GM12878 (cell line): ENCODE data around the gene ETV6. TPM values are rescaled to one million over a fixed set of nuclear protein-coding genes. Genes with fewer than 3 reads are reported as not detected.

Experiments
- ATAC-seq: fragments of 200-7000 bp; cut with Tn5 transposase; 3 replicates; pipeline ENCODE4 v1.9.1; 2020; ENCODE audit warnings: mild to moderate bottlenecking, moderate library complexity
- BruUV-seq: library from RNA; stranded (reverse); fragments of 400-500 nt; replicated peaks from 2 replicates; lab custom pipeline; 2021; lab: Mats Ljungman, UMichigan
- CTCF ChIA-PET: fragments of 300-600 bp; sonication (Branson Sonifier 250); formaldehyde crosslinking; extraction: SDS; loops from one replicate; lab custom pipeline; 2021; ENCODE audit warnings: inconsistent platforms; lab: Yijun Ruan, JAX
- POLR2A ChIA-PET: fragments of 350-600 bp; formaldehyde crosslinking; extraction: SDS; loops from one replicate; lab custom pipeline; 2021; ENCODE audit warnings: inconsistent platforms; lab: Charles Lee
- RAD21 ChIA-PET: fragments of 300-600 bp; sonication (Branson Sonifier 250); formaldehyde crosslinking; loops from one replicate; lab custom pipeline; 2023; ENCODE audit warnings: antibody characterized with exemption; ENCODE audit not compliant: unreplicated experiment; lab: Charles Lee
- SMC1A ChIA-PET: fragments of 300-600 bp; sonication (Branson Sonifier 250); formaldehyde crosslinking; loops from one replicate; lab custom pipeline; 2023; ENCODE audit not compliant: unreplicated experiment, uncharacterized antibody; lab: Charles Lee
- DNase-seq: peaks from one replicate; pipeline ENCODE4 v3.0.0-alpha.2; 2011; ENCODE audit warnings: low read depth, low spot score
- FAIRE-seq: peaks from 3 replicates; lab custom pipeline; 2011; peaks lifted over from hg19 to GRCh38; lab: Jason Lieb, UNC
- H2AFZ ChIP-seq: 2 replicates; pipeline ENCODE4 v1.6.0; 2011; ENCODE audit warnings: low read depth, low read length, control low read depth; ENCODE audit not compliant: control insufficient read depth
- H3K27ac ChIP-seq: 2 replicates; pipeline ENCODE4 v1.5.1; 2011; ENCODE audit warnings: control low read depth; ENCODE audit not compliant: control insufficient read depth, insufficient read depth
- H3K27me3 ChIP-seq, 2 experiments: replicated peaks in 1 of 2; 2 replicates each; pipeline versions ENCODE4 v1.6.0 to v1.6.1; 2011; ENCODE audit warnings: low read length in 1 of 2; ENCODE audit not compliant: control insufficient read depth in 2 of 2, insufficient read depth in 2 of 2
- H3K36me3 ChIP-seq, 2 experiments: 2 replicates each; pipeline ENCODE4 v1.5.1; 2011; ENCODE audit warnings: low read length in 1 of 2; ENCODE audit not compliant: control insufficient read depth in 2 of 2, insufficient read depth in 2 of 2
- H3K4me1 ChIP-seq: 2 replicates; pipeline ENCODE4 v1.6.1; 2011; ENCODE audit warnings: mild to moderate bottlenecking, low read length, moderate library complexity, mixed read lengths; ENCODE audit not compliant: control insufficient read depth, insufficient read depth
- H3K4me2 ChIP-seq: 2 replicates; pipeline ENCODE4 v1.6.0; 2011; ENCODE audit warnings: control low read depth; ENCODE audit not compliant: control insufficient read depth, insufficient read depth
- H3K4me3 ChIP-seq: fragments of 200-600 bp; sonication (generic); 2 replicates; pipeline ENCODE4 v1.5.1; 2016
- H3K79me2 ChIP-seq: 2 replicates; pipeline ENCODE4 v1.6.0; 2011; ENCODE audit warnings: low read length; ENCODE audit not compliant: control insufficient read depth, insufficient read depth
- H3K9ac ChIP-seq: 2 replicates; pipeline ENCODE4 v1.8.0; 2011; ENCODE audit warnings: low read length, control low read depth, mixed read lengths; ENCODE audit not compliant: control insufficient read depth, insufficient read depth
- H3K9me3 ChIP-seq: replicated peaks from 3 replicates; pipeline ENCODE4 v1.5.1; 2011; ENCODE audit warnings: mild to moderate bottlenecking, low read length; ENCODE audit not compliant: control insufficient read depth, insufficient read depth
- H4K20me1 ChIP-seq: 2 replicates; pipeline ENCODE4 v1.6.0; 2011; ENCODE audit not compliant: control insufficient read depth, insufficient read depth
- BMI1 ChIP-seq: fragments of 450-650 bp; IDR thresholded peaks from 2 replicates; pipeline ENCODE4 v1.6.1; 2016; ENCODE audit warnings: mild to moderate bottlenecking, moderate library complexity, borderline replicate concordance
- BRCA1 ChIP-seq: IDR thresholded peaks from 2 replicates; pipeline ENCODE4 v1.6.1; 2011; ENCODE audit warnings: low read depth, low read length, improper control_type of control experiment
- IRF4 ChIP-seq: IDR thresholded peaks from 2 replicates; pipeline ENCODE4 v1.6.1; 2011; ENCODE audit warnings: low read depth, low read length
- RFX5 ChIP-seq: IDR thresholded peaks from 2 replicates; pipeline ENCODE4 v1.6.1; 2011; ENCODE audit warnings: low read depth, low read length, improper control_type of control experiment
- SP1 ChIP-seq: IDR thresholded peaks from one replicate; pipeline ENCODE4 v1.6.1; 2011; ENCODE audit warnings: low read depth, low read length
- SREBF2 ChIP-seq: IDR thresholded peaks from 2 replicates; pipeline ENCODE4 v1.6.1; 2012; ENCODE audit warnings: mild to moderate bottlenecking, low read length
- YY1 ChIP-seq: IDR thresholded peaks from 2 replicates; pipeline ENCODE4 v1.6.1; 2011; ENCODE audit warnings: low read depth, mild to moderate bottlenecking, low read length
- ZNF622 ChIP-seq: fragments of 450-650 bp; IDR thresholded peaks from 2 replicates; pipeline ENCODE4 v1.6.1; 2017; ENCODE audit warnings: mild to moderate bottlenecking, inconsistent platforms
- WGBS: methylation state at CpG from one replicate; pipeline ENCODE4 v1.1.6; 2016; ENCODE audit warnings: low lambda C conversion rate; ENCODE audit not compliant: insufficient replicate concordance, insufficient coverage; ENCODE audit errors: missing lambda C conversion rate; 5-methylcytosine and 5-hydroxymethylcytosine counted together
- in situ Hi-C: fragments of 300-500 bp; cut with MboI; formaldehyde crosslinking; loops from 9 replicates; pipeline ENCODE4 v1.14.3; 2018; ENCODE audit warnings: mixed read lengths
- intact Hi-C: fragments of 100-400 bp; cut with micrococcal nuclease; formaldehyde crosslinking; loops from one replicate; pipeline ENCODE4 v1.14.2; 2022; ENCODE audit not compliant: unreplicated experiment
- polyA plus RNA-seq, 11 experiments: library from polyadenylated mRNA; depleted of rRNA in 4 of 11; unstranded in 6 of 11; stranded (reverse) in 5 of 11; fragments of >200 nt; fragmentation: Nextera tagmentation in 4 of 11; fragmentation: Illumina TruSeq in 1 of 11; extraction: Ambion mirVana in 4 of 11; extraction: Trizol in 1 of 11; gene quantifications; 1 replicate in 1 of 11; 2 replicates in 10 of 11; pipeline versions ENCODE4 v1.2.1 to v1.2.3, GENCODE V29; 2011 to 2016; ENCODE audit warnings: inconsistent platforms in 2 of 11, missing spikeins in 2 of 11, low read depth in 1 of 11
- total RNA-seq, 4 experiments: library from RNA; depleted of rRNA in 3 of 4; stranded (reverse); fragments of >200 nt in 3 of 4; fragmentation: Illumina TruSeq in 1 of 4; extraction: Trizol in 1 of 4; gene quantifications; 2 replicates each; pipeline versions ENCODE4 v1.2.1 to v1.2.3, GENCODE V29; 2013 to 2021
- TF ChIP-seq, protein P1 (sequence below): IDR thresholded peaks from 2 replicates; pipeline ENCODE4 v1.6.1; 2012; ENCODE audit warnings: mild to moderate bottlenecking, low read depth, low read length
- TF ChIP-seq, protein P2 (sequence below): IDR thresholded peaks from 2 replicates; pipeline ENCODE4 v1.6.1; 2012; ENCODE audit warnings: low read length, inconsistent platforms
- TF ChIP-seq, protein P3 (sequence below): fragments of 150-350 bp; IDR thresholded peaks from 2 replicates; pipeline ENCODE4 v1.6.1; 2014; ENCODE audit warnings: mild to moderate bottlenecking, low read depth, low read length
- TF ChIP-seq, protein P4 (sequence below): fragments of 450-650 bp; formaldehyde crosslinking; IDR thresholded peaks from 2 replicates; pipeline ENCODE4 v1.5.0; 2022; ENCODE audit warnings: mild to moderate bottlenecking, missing genetic modification characterization

The ETV6 gene
- total and polyA plus RNA-seq, 10 of the 15 experiments (the other 5 are each of a cell fraction or from before 2014, with no cell fraction given), result 6.6 to 74.8 (median 24.6) TPM

DNA sequence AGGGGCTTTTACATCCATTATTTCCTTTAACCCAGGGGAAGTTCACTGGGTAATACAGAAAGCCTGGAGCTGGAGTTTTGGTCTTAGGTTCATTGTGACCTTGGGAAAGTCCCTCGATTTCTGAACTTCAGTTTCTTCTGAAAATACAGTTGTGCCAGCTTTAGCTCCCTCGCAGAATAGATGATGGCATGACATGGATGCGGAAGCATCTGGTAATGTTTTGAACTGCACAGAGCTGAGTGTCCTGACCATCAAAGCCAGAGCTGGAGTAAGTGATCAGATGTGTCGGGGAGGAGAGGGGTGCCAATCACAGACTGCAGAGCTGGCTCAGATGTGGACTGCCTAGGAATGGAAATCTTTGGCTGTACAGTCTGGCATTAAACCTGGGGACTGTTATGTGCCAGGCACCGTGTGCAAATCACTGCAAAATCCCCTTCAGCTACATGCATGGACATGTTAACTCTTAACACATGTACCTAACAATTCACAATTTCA is 180.9 kb downstream of the ETV6 start:
- Histone ChIP-seq H3K4me1 (peaks cover 63% of the 10 kb centered on the region), H3K27ac (peak overlapping the region; percentile 86), H3K4me2 (peak overlapping the region; percentile 52), H3K79me2 (peaks cover 67% of the 10 kb centered on the region), H3K9ac (peak overlapping the region; percentile 32), H3K9me3 (no peaks in the 10 kb centered on the region; the same call in 2 of the 3 replicates), H3K36me3 (peaks cover 14 to 19% of the 10 kb centered on the region in 2 experiments), H3K4me3 (no peak overlapping the region), H2AFZ (no peak overlapping the region), H3K27me3 (no peaks in the 10 kb centered on the region), H4K20me1 (no peaks in the 10 kb centered on the region)
- intact Hi-C loops, result no loop called here
- no TSS peak for BruUV-seq
- DNase-seq (peak; percentile 61), FAIRE-seq (no peak), ATAC-seq (peak; percentile 54)
- in situ Hi-C loops, result loop anchor here (5.0 kb wide), 1 partner anchor 178 kb away; no protein-coding TSS in a partner anchor
- ChIA-PET CTCF (interaction anchor here (0.8 to 5.4 kb wide), 7 partner anchors 8 to 262 kb away, joined by 3 to 35 read pairs (median 4); no protein-coding TSS in a partner anchor), SMC1A (interaction anchor here (1.1 to 9.8 kb wide), 24 partner anchors 8 to 249 kb away, joined by 3 to 140 read pairs (median 8); no protein-coding TSS in a partner anchor), RAD21 (interaction anchor here (0.7 to 9.5 kb wide), 20 partner anchors 17 to 251 kb away, joined by 3 to 86 read pairs (median 4); partner anchors contain the start of genes BCL2L14 and ETV6), POLR2A (interaction anchor here (0.5 to 1.7 kb wide), 14 partner anchors 8 to 886 kb away, joined by 3 to 10 read pairs (median 4); no protein-coding TSS in a partner anchor)
- 11% methylated on average over 5 of the region's 5 CpGs for WGBS
- TF ChIP-seq BRCA1, result no peak
- TF ChIP-seq RFX5, result no peak
- no peak for TF ChIP-seq SREBF2
- TF ChIP-seq, protein P1, sequence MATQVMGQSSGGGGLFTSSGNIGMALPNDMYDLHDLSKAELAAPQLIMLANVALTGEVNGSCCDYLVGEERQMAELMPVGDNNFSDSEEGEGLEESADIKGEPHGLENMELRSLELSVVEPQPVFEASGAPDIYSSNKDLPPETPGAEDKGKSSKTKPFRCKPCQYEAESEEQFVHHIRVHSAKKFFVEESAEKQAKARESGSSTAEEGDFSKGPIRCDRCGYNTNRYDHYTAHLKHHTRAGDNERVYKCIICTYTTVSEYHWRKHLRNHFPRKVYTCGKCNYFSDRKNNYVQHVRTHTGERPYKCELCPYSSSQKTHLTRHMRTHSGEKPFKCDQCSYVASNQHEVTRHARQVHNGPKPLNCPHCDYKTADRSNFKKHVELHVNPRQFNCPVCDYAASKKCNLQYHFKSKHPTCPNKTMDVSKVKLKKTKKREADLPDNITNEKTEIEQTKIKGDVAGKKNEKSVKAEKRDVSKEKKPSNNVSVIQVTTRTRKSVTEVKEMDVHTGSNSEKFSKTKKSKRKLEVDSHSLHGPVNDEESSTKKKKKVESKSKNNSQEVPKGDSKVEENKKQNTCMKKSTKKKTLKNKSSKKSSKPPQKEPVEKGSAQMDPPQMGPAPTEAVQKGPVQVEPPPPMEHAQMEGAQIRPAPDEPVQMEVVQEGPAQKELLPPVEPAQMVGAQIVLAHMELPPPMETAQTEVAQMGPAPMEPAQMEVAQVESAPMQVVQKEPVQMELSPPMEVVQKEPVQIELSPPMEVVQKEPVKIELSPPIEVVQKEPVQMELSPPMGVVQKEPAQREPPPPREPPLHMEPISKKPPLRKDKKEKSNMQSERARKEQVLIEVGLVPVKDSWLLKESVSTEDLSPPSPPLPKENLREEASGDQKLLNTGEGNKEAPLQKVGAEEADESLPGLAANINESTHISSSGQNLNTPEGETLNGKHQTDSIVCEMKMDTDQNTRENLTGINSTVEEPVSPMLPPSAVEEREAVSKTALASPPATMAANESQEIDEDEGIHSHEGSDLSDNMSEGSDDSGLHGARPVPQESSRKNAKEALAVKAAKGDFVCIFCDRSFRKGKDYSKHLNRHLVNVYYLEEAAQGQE, result no peak
- TF ChIP-seq IRF4, result no peak
- TF ChIP-seq, protein P2, sequence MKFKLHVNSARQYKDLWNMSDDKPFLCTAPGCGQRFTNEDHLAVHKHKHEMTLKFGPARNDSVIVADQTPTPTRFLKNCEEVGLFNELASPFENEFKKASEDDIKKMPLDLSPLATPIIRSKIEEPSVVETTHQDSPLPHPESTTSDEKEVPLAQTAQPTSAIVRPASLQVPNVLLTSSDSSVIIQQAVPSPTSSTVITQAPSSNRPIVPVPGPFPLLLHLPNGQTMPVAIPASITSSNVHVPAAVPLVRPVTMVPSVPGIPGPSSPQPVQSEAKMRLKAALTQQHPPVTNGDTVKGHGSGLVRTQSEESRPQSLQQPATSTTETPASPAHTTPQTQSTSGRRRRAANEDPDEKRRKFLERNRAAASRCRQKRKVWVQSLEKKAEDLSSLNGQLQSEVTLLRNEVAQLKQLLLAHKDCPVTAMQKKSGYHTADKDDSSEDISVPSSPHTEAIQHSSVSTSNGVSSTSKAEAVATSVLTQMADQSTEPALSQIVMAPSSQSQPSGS, result peak; percentile 57; the same call in 1 of the 2 replicates
- TF ChIP-seq ZNF622, result no peak
- TF ChIP-seq YY1, result 0 out of 2 replicates have a peak, but pooled peaks have one; percentile 11
- TF ChIP-seq, protein P3, sequence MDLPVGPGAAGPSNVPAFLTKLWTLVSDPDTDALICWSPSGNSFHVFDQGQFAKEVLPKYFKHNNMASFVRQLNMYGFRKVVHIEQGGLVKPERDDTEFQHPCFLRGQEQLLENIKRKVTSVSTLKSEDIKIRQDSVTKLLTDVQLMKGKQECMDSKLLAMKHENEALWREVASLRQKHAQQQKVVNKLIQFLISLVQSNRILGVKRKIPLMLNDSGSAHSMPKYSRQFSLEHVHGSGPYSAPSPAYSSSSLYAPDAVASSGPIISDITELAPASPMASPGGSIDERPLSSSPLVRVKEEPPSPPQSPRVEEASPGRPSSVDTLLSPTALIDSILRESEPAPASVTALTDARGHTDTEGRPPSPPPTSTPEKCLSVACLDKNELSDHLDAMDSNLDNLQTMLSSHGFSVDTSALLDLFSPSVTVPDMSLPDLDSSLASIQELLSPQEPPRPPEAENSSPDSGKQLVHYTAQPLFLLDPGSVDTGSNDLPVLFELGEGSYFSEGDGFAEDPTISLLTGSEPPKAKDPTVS, result no peak
- TF ChIP-seq SP1, result peak; percentile 41
- TF ChIP-seq, protein P4, sequence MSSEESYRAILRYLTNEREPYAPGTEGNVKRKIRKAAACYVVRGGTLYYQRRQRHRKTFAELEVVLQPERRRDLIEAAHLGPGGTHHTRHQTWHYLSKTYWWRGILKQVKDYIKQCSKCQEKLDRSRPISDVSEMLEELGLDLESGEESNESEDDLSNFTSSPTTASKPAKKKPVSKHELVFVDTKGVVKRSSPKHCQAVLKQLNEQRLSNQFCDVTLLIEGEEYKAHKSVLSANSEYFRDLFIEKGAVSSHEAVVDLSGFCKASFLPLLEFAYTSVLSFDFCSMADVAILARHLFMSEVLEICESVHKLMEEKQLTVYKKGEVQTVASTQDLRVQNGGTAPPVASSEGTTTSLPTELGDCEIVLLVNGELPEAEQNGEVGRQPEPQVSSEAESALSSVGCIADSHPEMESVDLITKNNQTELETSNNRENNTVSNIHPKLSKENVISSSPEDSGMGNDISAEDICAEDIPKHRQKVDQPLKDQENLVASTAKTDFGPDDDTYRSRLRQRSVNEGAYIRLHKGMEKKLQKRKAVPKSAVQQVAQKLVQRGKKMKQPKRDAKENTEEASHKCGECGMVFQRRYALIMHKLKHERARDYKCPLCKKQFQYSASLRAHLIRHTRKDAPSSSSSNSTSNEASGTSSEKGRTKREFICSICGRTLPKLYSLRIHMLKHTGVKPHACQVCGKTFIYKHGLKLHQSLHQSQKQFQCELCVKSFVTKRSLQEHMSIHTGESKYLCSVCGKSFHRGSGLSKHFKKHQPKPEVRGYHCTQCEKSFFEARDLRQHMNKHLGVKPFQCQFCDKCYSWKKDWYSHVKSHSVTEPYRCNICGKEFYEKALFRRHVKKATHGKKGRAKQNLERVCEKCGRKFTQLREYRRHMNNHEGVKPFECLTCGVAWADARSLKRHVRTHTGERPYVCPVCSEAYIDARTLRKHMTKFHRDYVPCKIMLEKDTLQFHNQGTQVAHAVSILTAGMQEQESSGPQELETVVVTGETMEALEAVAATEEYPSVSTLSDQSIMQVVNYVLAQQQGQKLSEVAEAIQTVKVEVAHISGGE (CRISPR knock-in tag), result no peak
- TF ChIP-seq BMI1, result no peak
